ENCODE measurements around the gene WNT3A.

- TF ChIP-seq CTCF (IDR thresholded peaks at IDR 0.05 in 2 of 3, conservative IDR thresholded peaks at IDR 0.05 in 1 of 3; ENCODE audit: insufficient read depth in 2 of 3, low read depth in 1 of 3, low read length in 3 of 3) (no peak), ZNF75A (CRISPR knock-in tag; IDR thresholded peaks at IDR 0.05) (no peak), XRCC4 (IDR thresholded peaks at IDR 0.05; ENCODE audit: extremely low read depth, insufficient read depth, insufficient read length) (no peak), SMC3 (conservative IDR thresholded peaks at IDR 0.05; ENCODE audit: insufficient read depth, low read depth, low read length) (no peak), ZNF197 (CRISPR knock-in tag; IDR thresholded peaks at IDR 0.05; ENCODE audit: low read depth) (no peak), ZBTB7A (IDR thresholded peaks at IDR 0.05; ENCODE audit: borderline replicate concordance, control insufficient read depth, low read depth, low read length) (no peak), SIN3A (IDR thresholded peaks at IDR 0.05; ENCODE audit: borderline replicate concordance in 2 of 2, control insufficient read depth in 1 of 2, low read depth in 2 of 2, low read length in 2 of 2) (no peak), ZKSCAN1 (IDR thresholded peaks at IDR 0.05; ENCODE audit: low read depth, low read length) (no peak), ARHGAP35 (IDR thresholded peaks at IDR 0.05; ENCODE audit: partially characterized antibody) (no peak), BACH1 (tag; IDR thresholded peaks at IDR 0.05) (no peak), ZBTB40 (IDR thresholded peaks at IDR 0.05) (no peak), ZBTB40 (CRISPR knock-in tag; IDR thresholded peaks at IDR 0.05) (no peak), POLR2A (conservative IDR thresholded peaks at IDR 0.05) (no peak)
- TF ChIP-seq, protein P1, sequence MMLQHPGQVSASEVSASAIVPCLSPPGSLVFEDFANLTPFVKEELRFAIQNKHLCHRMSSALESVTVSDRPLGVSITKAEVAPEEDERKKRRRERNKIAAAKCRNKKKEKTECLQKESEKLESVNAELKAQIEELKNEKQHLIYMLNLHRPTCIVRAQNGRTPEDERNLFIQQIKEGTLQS (IDR thresholded peaks at IDR 0.05): no peak
- TF ChIP-seq, protein P1 (CRISPR knock-in tag; conservative IDR thresholded peaks at IDR 0.05): no peak
Measured at GRCh38 chr1:228073061-228073856, 66.5 kb downstream of the WNT3A start.
